ENCODE results near the gene MED12L. TPM values are rescaled to one million over a fixed set of nuclear protein-coding genes. Genes with fewer than 3 reads are reported as not detected.
"Not testable (repeated sequence)": the region's sequence is repeated elsewhere in the genome, so short reads cannot be mapped to it uniquely, and the experiment has no call there.

The MED12L gene
- total RNA-seq, 2 experiments from 2014 or later: 12.6 to 32.7 TPM

DNA sequence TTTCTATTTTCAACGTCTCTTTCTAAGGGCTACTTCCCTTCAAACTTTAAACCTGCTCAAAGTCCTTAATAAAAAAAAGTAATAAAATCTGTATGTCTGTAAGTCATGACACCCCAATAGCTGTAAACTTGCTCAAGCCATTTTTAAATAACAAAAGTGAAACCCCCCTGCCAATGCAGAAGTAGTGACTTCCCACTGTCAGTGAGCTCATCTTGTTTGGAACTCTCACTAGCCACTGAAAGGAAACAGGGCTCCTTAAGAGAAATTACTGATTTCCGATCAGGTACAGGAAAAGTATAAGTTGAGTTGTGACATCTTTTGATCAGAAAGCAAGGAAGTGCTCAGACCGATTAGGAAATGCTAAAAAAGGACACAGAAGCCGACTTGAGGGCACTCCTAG is 145.2 kb downstream of the MED12L start:
- no peak overlapping the region for H2AFZ ChIP-seq (ENCODE audit: low read length)
- H3K27ac ChIP-seq (ENCODE audit: low read depth, low read length, poor library complexity, severe bottlenecking): no peak overlapping the region
- POLR2A ChIA-PET: interaction anchor here (0.6 to 1.4 kb wide), 11 partner anchors 8 to 1249 kb away, joined by 3 to 6 read pairs (median 3); no protein-coding TSS in a partner anchor
- H3K36me3 ChIP-seq (ENCODE audit: insufficient read depth, low read length): no peaks in the 10 kb centered on the region
- intact Hi-C loops (cut with micrococcal nuclease; ENCODE audit: unreplicated experiment): no loop called here
- H4K20me1 ChIP-seq (ENCODE audit: insufficient read depth, low read length): no peaks in the 10 kb centered on the region
- DNase-seq (ENCODE audit: low spot score): peak; percentile 10
- no peaks in the 10 kb centered on the region for H3K79me2 ChIP-seq (ENCODE audit: insufficient read depth, low read depth, low read length)
- CTCF ChIA-PET (ENCODE audit: unreplicated experiment): no interaction called here
- BruUV-seq (replicated peaks): no TSS peak
- H3K4me2 ChIP-seq (ENCODE audit: low read length): peak overlapping the region; percentile 34
- no peak overlapping the region for H3K4me3 ChIP-seq (ENCODE audit: low read depth, low read length, poor library complexity, severe bottlenecking)
- H3K9me3 ChIP-seq (ENCODE audit: low read length): no peaks in the 10 kb centered on the region
- H3K9me2 ChIP-seq (ENCODE audit: insufficient read depth, low read length): no peaks in the 10 kb centered on the region
- TF ChIP-seq, protein P1, sequence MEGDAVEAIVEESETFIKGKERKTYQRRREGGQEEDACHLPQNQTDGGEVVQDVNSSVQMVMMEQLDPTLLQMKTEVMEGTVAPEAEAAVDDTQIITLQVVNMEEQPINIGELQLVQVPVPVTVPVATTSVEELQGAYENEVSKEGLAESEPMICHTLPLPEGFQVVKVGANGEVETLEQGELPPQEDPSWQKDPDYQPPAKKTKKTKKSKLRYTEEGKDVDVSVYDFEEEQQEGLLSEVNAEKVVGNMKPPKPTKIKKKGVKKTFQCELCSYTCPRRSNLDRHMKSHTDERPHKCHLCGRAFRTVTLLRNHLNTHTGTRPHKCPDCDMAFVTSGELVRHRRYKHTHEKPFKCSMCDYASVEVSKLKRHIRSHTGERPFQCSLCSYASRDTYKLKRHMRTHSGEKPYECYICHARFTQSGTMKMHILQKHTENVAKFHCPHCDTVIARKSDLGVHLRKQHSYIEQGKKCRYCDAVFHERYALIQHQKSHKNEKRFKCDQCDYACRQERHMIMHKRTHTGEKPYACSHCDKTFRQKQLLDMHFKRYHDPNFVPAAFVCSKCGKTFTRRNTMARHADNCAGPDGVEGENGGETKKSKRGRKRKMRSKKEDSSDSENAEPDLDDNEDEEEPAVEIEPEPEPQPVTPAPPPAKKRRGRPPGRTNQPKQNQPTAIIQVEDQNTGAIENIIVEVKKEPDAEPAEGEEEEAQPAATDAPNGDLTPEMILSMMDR (conservative IDR thresholded peaks at IDR 0.05; ENCODE audit: low read length): no peak
- no peak for TF ChIP-seq EZH2phosphoT487 (IDR thresholded peaks at IDR 0.05; ENCODE audit: borderline replicate concordance, low read depth, low read length)
- H3K4me1 ChIP-seq (ENCODE audit: insufficient read depth, low read length, poor library complexity, severe bottlenecking): peaks cover 12% of the 10 kb centered on the region

- H3K9me2 ChIP-seq (ENCODE audit: insufficient read depth, low read length); intact Hi-C loops (cut with micrococcal nuclease; ENCODE audit: unreplicated experiment); BruUV-seq (replicated peaks); H3K4me3 ChIP-seq (ENCODE audit: low read depth, low read length, poor library complexity, severe bottlenecking); H3K4me2 ChIP-seq (ENCODE audit: low read length); H3K79me2 ChIP-seq (ENCODE audit: insufficient read depth, low read depth, low read length); H4K20me1 ChIP-seq (ENCODE audit: insufficient read depth, low read length); DNase-seq (ENCODE audit: low spot score); H3K27ac ChIP-seq (ENCODE audit: low read depth, low read length, poor library complexity, severe bottlenecking); H2AFZ ChIP-seq (ENCODE audit: low read length); H3K36me3 ChIP-seq (ENCODE audit: insufficient read depth, low read length); H3K9me3 ChIP-seq (ENCODE audit: low read length); CTCF ChIA-PET (ENCODE audit: unreplicated experiment): not testable (repeated sequence)
- POLR2A ChIA-PET: interaction anchor here (1.2 kb wide), 1 partner anchor 33 kb away, joined by 4 read pairs; no protein-coding TSS in a partner anchor
- H3K4me1 ChIP-seq (ENCODE audit: insufficient read depth, low read length, poor library complexity, severe bottlenecking): peaks cover 10% of the 10 kb centered on the region
Measured at GRCh38 chr3:151232403-151232802, 146.9 kb downstream of the MED12L start.

GRCh38 chr3:151232991-151233390 is 147.5 kb downstream of the MED12L start:
- Histone ChIP-seq H3K4me1 (ENCODE audit: insufficient read depth, low read length, poor library complexity, severe bottlenecking) (peaks cover 8% of the 10 kb centered on the region), H3K4me2 (ENCODE audit: low read length) (no peak overlapping the region), H3K36me3 (ENCODE audit: insufficient read depth, low read length) (no peaks in the 10 kb centered on the region), H3K9me3 (ENCODE audit: low read length) (no peaks in the 10 kb centered on the region), H3K4me3 (ENCODE audit: low read depth, low read length, poor library complexity, severe bottlenecking) (no peak overlapping the region), H3K27ac (ENCODE audit: low read depth, low read length, poor library complexity, severe bottlenecking) (no peak overlapping the region), H3K9me2 (ENCODE audit: insufficient read depth, low read length) (no peaks in the 10 kb centered on the region), H3K79me2 (ENCODE audit: insufficient read depth, low read depth, low read length) (no peaks in the 10 kb centered on the region), H2AFZ (ENCODE audit: low read length) (no peak overlapping the region), H4K20me1 (ENCODE audit: insufficient read depth, low read length) (no peaks in the 10 kb centered on the region)
- no peak for TF ChIP-seq EZH2phosphoT487 (IDR thresholded peaks at IDR 0.05; ENCODE audit: borderline replicate concordance, low read depth, low read length)
- TF ChIP-seq, protein P1 (conservative IDR thresholded peaks at IDR 0.05; ENCODE audit: low read length): no peak
- CTCF ChIA-PET (ENCODE audit: unreplicated experiment): no interaction called here
- intact Hi-C loops (cut with micrococcal nuclease; ENCODE audit: unreplicated experiment): no loop called here
- DNase-seq (ENCODE audit: low spot score): no peak
- POLR2A ChIA-PET: interaction anchor here (1.2 kb wide), 1 partner anchor 33 kb away, joined by 4 read pairs; no protein-coding TSS in a partner anchor
- no TSS peak for BruUV-seq (replicated peaks)

Measured in OCI-LY7 (cell line).